GM12878 (cell line): Measurements from ENCODE around the gene KDM4F. TPM values are rescaled to one million over a fixed set of nuclear protein-coding genes. Genes with fewer than 3 reads are reported as not detected.

Experiments
- CBX5 ChIP-seq: sonication (generic); IDR thresholded peaks from 2 replicates; pipeline ENCODE4 v1.6.1; 2016; ENCODE audit warnings: low read depth, moderate library complexity, mild to moderate bottlenecking, inconsistent platforms
- CHD2 ChIP-seq: IDR thresholded peaks from 2 replicates; pipeline ENCODE4 v1.6.1; 2011; ENCODE audit warnings: low read depth, low read length, improper control_type of control experiment, borderline replicate concordance
- CHD4 ChIP-seq: fragments of 200-600 bp; sonication (generic); IDR thresholded peaks from 2 replicates; pipeline ENCODE4 v1.6.1; 2016; ENCODE audit warnings: mild to moderate bottlenecking
- EP300 ChIP-seq, 2 experiments: fragments of 150-350 bp in 1 of 2; IDR thresholded peaks; 2 replicates each; pipeline ENCODE4 v1.6.1; 2011 to 2012; ENCODE audit warnings: low read depth in 2 of 2, low read length in 2 of 2, borderline replicate concordance in 1 of 2, improper control_type of control experiment in 1 of 2, inconsistent platforms in 1 of 2; ENCODE audit not compliant: control insufficient read depth in 1 of 2
- FOXK2 ChIP-seq: fragments of 450-650 bp; IDR thresholded peaks from 2 replicates; pipeline ENCODE4 v1.6.1; 2017; ENCODE audit warnings: mild to moderate bottlenecking, moderate library complexity
- GABPA ChIP-seq: IDR thresholded peaks from 2 replicates; pipeline ENCODE4 v1.6.1; 2014; ENCODE audit warnings: antibody characterized with exemption, low read depth, mild to moderate bottlenecking, inconsistent platforms
- HDAC6 ChIP-seq: fragments of 200-600 bp; sonication (generic); IDR thresholded peaks from one replicate; pipeline ENCODE4 v1.8.0; 2017; ENCODE audit warnings: antibody characterized with exemption; ENCODE audit not compliant: unreplicated experiment
- JUNB ChIP-seq: IDR thresholded peaks from 2 replicates; pipeline ENCODE4 v1.6.1; 2016; ENCODE audit warnings: antibody characterized with exemption, mild to moderate bottlenecking
- NFYB ChIP-seq: IDR thresholded peaks from 2 replicates; pipeline ENCODE4 v1.6.1; 2011; ENCODE audit warnings: low read depth, mild to moderate bottlenecking, low read length, improper control_type of control experiment, moderate library complexity; ENCODE audit not compliant: insufficient read depth
- NKRF ChIP-seq: fragments of 450-650 bp; conservative IDR thresholded peaks from 2 replicates; pipeline ENCODE4 v1.6.1; 2017; ENCODE audit warnings: mild to moderate bottlenecking, moderate library complexity
- PAX5 ChIP-seq: IDR thresholded peaks from 2 replicates; pipeline ENCODE4 v1.6.1; 2011; ENCODE audit warnings: low read depth, low read length, borderline replicate concordance
- PAX8 ChIP-seq: fragments of 450-650 bp; IDR thresholded peaks from 2 replicates; pipeline ENCODE4 v1.6.1; 2017; ENCODE audit warnings: mild to moderate bottlenecking, moderate library complexity
- SKIL ChIP-seq: fragments of 450-650 bp; IDR thresholded peaks from 2 replicates; pipeline ENCODE4 v1.6.1; 2017; ENCODE audit warnings: mild to moderate bottlenecking, low read depth, inconsistent platforms; ENCODE audit not compliant: poor library complexity, severe bottlenecking
- SMAD1 ChIP-seq: fragments of 450-650 bp; IDR thresholded peaks from 2 replicates; pipeline ENCODE4 v1.6.1; 2018; ENCODE audit warnings: mild to moderate bottlenecking, low read depth; ENCODE audit not compliant: partially characterized antibody
- polyA plus RNA-seq, 11 experiments: library from polyadenylated mRNA; depleted of rRNA in 4 of 11; unstranded in 6 of 11; stranded (reverse) in 5 of 11; fragments of >200 nt; fragmentation: Nextera tagmentation in 4 of 11; fragmentation: Illumina TruSeq in 1 of 11; extraction: Ambion mirVana in 4 of 11; extraction: Trizol in 1 of 11; gene quantifications; 1 replicate in 1 of 11; 2 replicates in 10 of 11; pipeline versions ENCODE4 v1.2.1 to v1.2.3, GENCODE V29; 2011 to 2016; ENCODE audit warnings: inconsistent platforms in 2 of 11, missing spikeins in 2 of 11, low read depth in 1 of 11
- total RNA-seq, 4 experiments: library from RNA; depleted of rRNA in 3 of 4; stranded (reverse); fragments of >200 nt in 3 of 4; fragmentation: Illumina TruSeq in 1 of 4; extraction: Trizol in 1 of 4; gene quantifications; 2 replicates each; pipeline versions ENCODE4 v1.2.1 to v1.2.3, GENCODE V29; 2013 to 2021
- TF ChIP-seq, protein P1 (sequence below): fragments of 450-650 bp; IDR thresholded peaks from 2 replicates; pipeline ENCODE4 v1.6.1; 2016; ENCODE audit warnings: mild to moderate bottlenecking, moderate library complexity, borderline replicate concordance
- TF ChIP-seq, protein P2 (sequence below): fragments of 450-650 bp; IDR thresholded peaks from 2 replicates; pipeline ENCODE4 v1.6.1; 2016; ENCODE audit warnings: mild to moderate bottlenecking
- TF ChIP-seq, protein P3 (sequence below): fragments of 450-650 bp; IDR thresholded peaks from 2 replicates; pipeline ENCODE4 v1.6.1; 2016; ENCODE audit warnings: mild to moderate bottlenecking

KDM4F gene
- total and polyA plus RNA-seq, 10 of the 15 experiments (the other 5 are each of a cell fraction or from before 2014, with no cell fraction given) = not detected

GRCh38 chr11:95068549-95068948 is 19.3 kb downstream of the KDM4F start (continued):
- TF ChIP-seq SKIL (no peak), NFYB (peak; percentile 96), GABPA (peak; percentile 46; the same call in 1 of the 2 replicates), NKRF (no peak; the same call in 1 of the 2 replicates), PAX5 (no peak), HDAC6 (no peak), CBX5 (no peak), PAX8 (no peak), JUNB (no peak), SMAD1 (peak; percentile 27), CHD2 (peak; percentile 56; the same call in 1 of the 2 replicates), CHD4 (no peak), FOXK2 (no peak; the same call in 1 of the 2 replicates), EP300 (IDR thresholded peaks at IDR 0.05; ENCODE audit: borderline replicate concordance in 1 of 2, control insufficient read depth in 1 of 2, low read depth in 2 of 2, low read length in 2 of 2) (no peak)
- TF ChIP-seq, protein P1, sequence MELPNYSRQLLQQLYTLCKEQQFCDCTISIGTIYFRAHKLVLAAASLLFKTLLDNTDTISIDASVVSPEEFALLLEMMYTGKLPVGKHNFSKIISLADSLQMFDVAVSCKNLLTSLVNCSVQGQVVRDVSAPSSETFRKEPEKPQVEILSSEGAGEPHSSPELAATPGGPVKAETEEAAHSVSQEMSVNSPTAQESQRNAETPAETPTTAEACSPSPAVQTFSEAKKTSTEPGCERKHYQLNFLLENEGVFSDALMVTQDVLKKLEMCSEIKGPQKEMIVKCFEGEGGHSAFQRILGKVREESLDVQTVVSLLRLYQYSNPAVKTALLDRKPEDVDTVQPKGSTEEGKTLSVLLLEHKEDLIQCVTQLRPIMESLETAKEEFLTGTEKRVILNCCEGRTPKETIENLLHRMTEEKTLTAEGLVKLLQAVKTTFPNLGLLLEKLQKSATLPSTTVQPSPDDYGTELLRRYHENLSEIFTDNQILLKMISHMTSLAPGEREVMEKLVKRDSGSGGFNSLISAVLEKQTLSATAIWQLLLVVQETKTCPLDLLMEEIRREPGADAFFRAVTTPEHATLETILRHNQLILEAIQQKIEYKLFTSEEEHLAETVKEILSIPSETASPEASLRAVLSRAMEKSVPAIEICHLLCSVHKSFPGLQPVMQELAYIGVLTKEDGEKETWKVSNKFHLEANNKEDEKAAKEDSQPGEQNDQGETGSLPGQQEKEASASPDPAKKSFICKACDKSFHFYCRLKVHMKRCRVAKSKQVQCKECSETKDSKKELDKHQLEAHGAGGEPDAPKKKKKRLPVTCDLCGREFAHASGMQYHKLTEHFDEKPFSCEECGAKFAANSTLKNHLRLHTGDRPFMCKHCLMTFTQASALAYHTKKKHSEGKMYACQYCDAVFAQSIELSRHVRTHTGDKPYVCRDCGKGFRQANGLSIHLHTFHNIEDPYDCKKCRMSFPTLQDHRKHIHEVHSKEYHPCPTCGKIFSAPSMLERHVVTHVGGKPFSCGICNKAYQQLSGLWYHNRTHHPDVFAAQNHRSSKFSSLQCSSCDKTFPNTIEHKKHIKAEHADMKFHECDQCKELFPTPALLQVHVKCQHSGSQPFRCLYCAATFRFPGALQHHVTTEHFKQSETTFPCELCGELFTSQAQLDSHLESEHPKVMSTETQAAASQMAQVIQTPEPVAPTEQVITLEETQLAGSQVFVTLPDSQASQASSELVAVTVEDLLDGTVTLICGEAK = peak; percentile 53; the same call in 1 of the 2 replicates
- TF ChIP-seq, protein P2, sequence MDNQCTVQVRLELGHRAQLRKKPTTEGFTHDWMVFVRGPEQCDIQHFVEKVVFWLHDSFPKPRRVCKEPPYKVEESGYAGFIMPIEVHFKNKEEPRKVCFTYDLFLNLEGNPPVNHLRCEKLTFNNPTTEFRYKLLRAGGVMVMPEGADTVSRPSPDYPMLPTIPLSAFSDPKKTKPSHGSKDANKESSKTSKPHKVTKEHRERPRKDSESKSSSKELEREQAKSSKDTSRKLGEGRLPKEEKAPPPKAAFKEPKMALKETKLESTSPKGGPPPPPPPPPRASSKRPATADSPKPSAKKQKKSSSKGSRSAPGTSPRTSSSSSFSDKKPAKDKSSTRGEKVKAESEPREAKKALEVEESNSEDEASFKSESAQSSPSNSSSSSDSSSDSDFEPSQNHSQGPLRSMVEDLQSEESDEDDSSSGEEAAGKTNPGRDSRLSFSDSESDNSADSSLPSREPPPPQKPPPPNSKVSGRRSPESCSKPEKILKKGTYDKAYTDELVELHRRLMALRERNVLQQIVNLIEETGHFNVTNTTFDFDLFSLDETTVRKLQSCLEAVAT = peak; percentile 99
- TF ChIP-seq, protein P3, sequence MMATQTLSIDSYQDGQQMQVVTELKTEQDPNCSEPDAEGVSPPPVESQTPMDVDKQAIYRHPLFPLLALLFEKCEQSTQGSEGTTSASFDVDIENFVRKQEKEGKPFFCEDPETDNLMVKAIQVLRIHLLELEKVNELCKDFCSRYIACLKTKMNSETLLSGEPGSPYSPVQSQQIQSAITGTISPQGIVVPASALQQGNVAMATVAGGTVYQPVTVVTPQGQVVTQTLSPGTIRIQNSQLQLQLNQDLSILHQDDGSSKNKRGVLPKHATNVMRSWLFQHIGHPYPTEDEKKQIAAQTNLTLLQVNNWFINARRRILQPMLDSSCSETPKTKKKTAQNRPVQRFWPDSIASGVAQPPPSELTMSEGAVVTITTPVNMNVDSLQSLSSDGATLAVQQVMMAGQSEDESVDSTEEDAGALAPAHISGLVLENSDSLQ = peak; percentile 93
